ENCODE data around the gene LRCOL1. TPM values are rescaled to one million over a fixed set of nuclear protein-coding genes. Genes with fewer than 3 reads are reported as not detected.

Gene LRCOL1
- total and polyA plus RNA-seq, 12 donors, result 0.22 to 1.4 (median 1.2) TPM; not detected in 5

DNA sequence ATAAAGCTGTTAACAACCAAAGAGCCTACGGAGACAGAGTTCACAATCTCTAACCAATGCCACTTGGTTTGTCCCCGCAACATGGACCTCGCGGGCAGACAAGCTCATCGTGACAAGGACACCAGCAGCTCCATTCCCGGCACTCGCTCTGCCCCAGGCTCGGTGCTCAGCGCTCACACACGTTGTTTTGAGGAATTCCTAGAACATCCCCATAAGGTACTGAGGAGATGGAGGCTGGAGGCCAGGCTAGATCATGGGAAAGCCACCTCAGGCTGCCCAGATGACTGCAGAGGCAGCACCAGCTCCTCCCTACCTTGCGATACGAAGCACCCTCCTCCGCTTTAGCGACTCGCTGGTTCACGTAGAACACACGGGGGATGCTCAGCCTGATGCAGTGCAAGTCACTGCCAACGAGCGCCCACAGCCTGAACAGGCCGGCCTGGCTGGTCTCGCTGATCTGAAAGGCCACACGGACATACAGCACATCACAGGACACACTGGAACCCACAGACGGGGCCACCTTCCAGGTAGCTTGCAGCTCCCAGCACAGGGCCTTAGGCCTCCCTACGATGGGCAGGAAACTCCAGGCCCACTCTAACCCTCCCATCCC, 38.3 kb upstream of the LRCOL1 start:
- Histone ChIP-seq H3K4me3 (no peak overlapping the region), H3K27ac (no peak overlapping the region), H3K27me3 (no peaks in the 10 kb centered on the region), H3K4me1 (replicated peaks in 1 of 2) (no peaks in the 10 kb centered on the region), H3K36me3 (replicated peaks in 1 of 2) (peaks cover 0 to 23% of the 10 kb centered on the region in 2 donors), H3K9me3 (replicated peaks in 1 of 3) (no peaks in the 10 kb centered on the region)
- intact Hi-C loops (cut with DNase I), result no loop called here
- no peak for DNase-seq
- no peak for TF ChIP-seq POLR2A (IDR thresholded peaks at IDR 0.05)
- TF ChIP-seq, protein P1, sequence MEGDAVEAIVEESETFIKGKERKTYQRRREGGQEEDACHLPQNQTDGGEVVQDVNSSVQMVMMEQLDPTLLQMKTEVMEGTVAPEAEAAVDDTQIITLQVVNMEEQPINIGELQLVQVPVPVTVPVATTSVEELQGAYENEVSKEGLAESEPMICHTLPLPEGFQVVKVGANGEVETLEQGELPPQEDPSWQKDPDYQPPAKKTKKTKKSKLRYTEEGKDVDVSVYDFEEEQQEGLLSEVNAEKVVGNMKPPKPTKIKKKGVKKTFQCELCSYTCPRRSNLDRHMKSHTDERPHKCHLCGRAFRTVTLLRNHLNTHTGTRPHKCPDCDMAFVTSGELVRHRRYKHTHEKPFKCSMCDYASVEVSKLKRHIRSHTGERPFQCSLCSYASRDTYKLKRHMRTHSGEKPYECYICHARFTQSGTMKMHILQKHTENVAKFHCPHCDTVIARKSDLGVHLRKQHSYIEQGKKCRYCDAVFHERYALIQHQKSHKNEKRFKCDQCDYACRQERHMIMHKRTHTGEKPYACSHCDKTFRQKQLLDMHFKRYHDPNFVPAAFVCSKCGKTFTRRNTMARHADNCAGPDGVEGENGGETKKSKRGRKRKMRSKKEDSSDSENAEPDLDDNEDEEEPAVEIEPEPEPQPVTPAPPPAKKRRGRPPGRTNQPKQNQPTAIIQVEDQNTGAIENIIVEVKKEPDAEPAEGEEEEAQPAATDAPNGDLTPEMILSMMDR (IDR thresholded peaks at IDR 0.05), result no peak
- WGBS, 4 donors, result 94 to 98% (median 96%) methylated on average over 20 to 24 of the region's 24 CpGs

DNA sequence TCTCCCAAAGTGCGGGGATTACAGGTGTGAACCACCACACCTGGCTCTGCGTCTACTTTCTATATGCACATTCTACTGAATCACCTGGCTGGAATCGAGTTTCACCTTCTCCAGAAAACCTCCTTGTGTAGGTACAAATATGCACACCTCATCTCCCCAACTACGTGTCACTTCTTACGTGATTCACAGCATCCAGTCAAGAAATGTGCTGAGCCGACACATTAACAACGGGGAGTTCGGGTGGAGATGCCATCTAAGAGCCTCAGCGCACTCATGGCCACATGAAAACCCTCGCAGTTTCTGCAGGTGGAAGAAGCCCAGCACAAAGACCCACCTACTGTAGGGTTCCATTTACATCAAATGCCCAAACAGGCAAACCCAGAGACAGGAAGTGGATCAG, 37.5 kb upstream of the LRCOL1 start:
- Histone ChIP-seq H3K9me3 (replicated peaks in 1 of 3) (no peaks in the 10 kb centered on the region), H3K27ac (no peak overlapping the region), H3K27me3 (no peaks in the 10 kb centered on the region), H3K4me3 (no peak overlapping the region), H3K4me1 (replicated peaks in 1 of 2) (no peaks in the 10 kb centered on the region), H3K36me3 (replicated peaks in 1 of 2) (peaks cover 0 to 26% of the 10 kb centered on the region in 2 donors)
- no peak for DNase-seq
- 96 to 99% (median 97%) methylated on average over 10 of the region's 10 CpGs for WGBS, 4 donors
- no peak for TF ChIP-seq POLR2A (IDR thresholded peaks at IDR 0.05)
- TF ChIP-seq, protein P1 (IDR thresholded peaks at IDR 0.05), result no peak
- intact Hi-C loops (cut with DNase I), result no loop called here

DNA sequence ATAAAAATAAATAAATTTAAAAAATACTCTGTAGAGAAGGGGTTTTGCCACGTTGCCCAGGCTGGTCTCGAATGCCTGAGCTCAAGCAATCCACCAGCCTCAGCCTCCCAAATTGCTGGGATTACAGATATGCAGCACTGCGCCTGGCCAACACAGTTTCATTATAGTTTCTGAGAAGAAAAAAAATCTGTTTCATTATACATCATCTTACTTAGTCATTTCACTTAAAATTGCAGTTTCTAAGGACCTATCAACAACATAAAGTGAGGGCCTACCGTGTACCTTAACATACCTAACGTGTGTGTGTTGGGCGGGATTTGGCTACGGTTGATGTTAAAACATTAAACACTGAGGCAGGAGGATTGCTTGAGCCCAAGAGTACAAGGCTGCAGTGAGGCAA, 36.5 kb upstream of the LRCOL1 start:
- Histone ChIP-seq H3K36me3 (replicated peaks in 1 of 2) (peaks cover 0 to 29% of the 10 kb centered on the region in 2 donors), H3K27me3 (no peaks in the 10 kb centered on the region), H3K4me1 (replicated peaks in 1 of 2) (no peaks in the 10 kb centered on the region), H3K27ac (no peak overlapping the region), H3K9me3 (replicated peaks in 1 of 3) (no peaks in the 10 kb centered on the region), H3K4me3 (no peak overlapping the region)
- TF ChIP-seq, protein P1 (IDR thresholded peaks at IDR 0.05), result no peak
- TF ChIP-seq POLR2A (IDR thresholded peaks at IDR 0.05), result no peak
- DNase-seq, result no peak
- intact Hi-C loops (cut with DNase I), result no loop called here
- WGBS, 4 donors, result 91 to 97% (median 93%) methylated on average over 7 of the region's 7 CpGs

- H3K27ac ChIP-seq, result no peak overlapping the region
- H3K4me1 ChIP-seq (replicated peaks in 1 of 2), result no peaks in the 10 kb centered on the region
- TF ChIP-seq, protein P1 (IDR thresholded peaks at IDR 0.05), result no peak
- no peak for TF ChIP-seq POLR2A (IDR thresholded peaks at IDR 0.05)
- DNase-seq, result no peak
- H3K4me3 ChIP-seq, result no peak overlapping the region
- no peaks in the 10 kb centered on the region for H3K27me3 ChIP-seq
- WGBS, 4 donors, result 94 to 99% (median 96%) methylated on average over 15 to 30 of the region's 30 CpGs
- H3K36me3 ChIP-seq (replicated peaks in 1 of 2), result peaks cover 0 to 17% of the 10 kb centered on the region in 2 donors
- no peaks in the 10 kb centered on the region for H3K9me3 ChIP-seq (replicated peaks in 1 of 3)
- intact Hi-C loops (cut with DNase I), result no loop called here
Measured at GRCh38 chr12:132642846-132643835, 32.8 kb upstream of the LRCOL1 start.

Data from adrenal gland (tissue), 12 donors.